GM23248 (cell line): ENCODE data around the gene C1QTNF6. TPM values are rescaled to one million over a fixed set of nuclear protein-coding genes. Genes with fewer than 3 reads are reported as not detected.

Experiments used
- DNase-seq: peaks from one replicate; pipeline ENCODE4 v3.0.0-alpha.2; 2015
- H2AFZ ChIP-seq: fragments of 200-600 bp; sonication (generic); 2 replicates; pipeline ENCODE4 v1.6.1; 2016; ENCODE audit warnings: antibody characterized with exemption
- H3F3A ChIP-seq: fragments of 200-600 bp; sonication (generic); 2 replicates; pipeline ENCODE4 v1.6.1; 2016; ENCODE audit warnings: mild to moderate bottlenecking, antibody characterized with exemption, mixed run types; ENCODE audit not compliant: insufficient read depth
- H3K27ac ChIP-seq: fragments of 200-600 bp; sonication (generic); 2 replicates; pipeline ENCODE4 v1.5.1; 2016; ENCODE audit warnings: mild to moderate bottlenecking
- H3K27me3 ChIP-seq: fragments of 200-600 bp; sonication (generic); replicated peaks from 2 replicates; pipeline ENCODE4 v1.6.1; 2016; ENCODE audit warnings: mild to moderate bottlenecking; ENCODE audit not compliant: insufficient read depth
- H3K36me3 ChIP-seq: fragments of 200-600 bp; sonication (generic); 2 replicates; pipeline ENCODE4 v1.6.1; 2016; ENCODE audit warnings: low read depth, mild to moderate bottlenecking
- H3K4me1 ChIP-seq: fragments of 200-600 bp; sonication (generic); 2 replicates; pipeline ENCODE4 v1.6.1; 2016; ENCODE audit warnings: mild to moderate bottlenecking; ENCODE audit not compliant: insufficient read depth
- H3K4me2 ChIP-seq: fragments of 200-600 bp; sonication (generic); one replicate; pipeline ENCODE4 v1.6.1; 2016; ENCODE audit warnings: mild to moderate bottlenecking; ENCODE audit not compliant: unreplicated experiment
- H3K4me3 ChIP-seq: fragments of 200-600 bp; sonication (generic); 2 replicates; pipeline ENCODE4 v1.5.1; 2016; ENCODE audit warnings: mild to moderate bottlenecking
- H3K79me2 ChIP-seq: fragments of 200-600 bp; sonication (generic); 2 replicates; pipeline ENCODE4 v1.6.1; 2016; ENCODE audit warnings: mild to moderate bottlenecking; ENCODE audit not compliant: insufficient read depth
- H3K9ac ChIP-seq: fragments of 200-600 bp; sonication (generic); 2 replicates; pipeline ENCODE4 v1.6.1; 2016; ENCODE audit warnings: mild to moderate bottlenecking
- H3K9me2 ChIP-seq: fragments of 200-600 bp; sonication (generic); 2 replicates; pipeline ENCODE4 v1.6.1; 2016; ENCODE audit warnings: mixed run types, mild to moderate bottlenecking, moderate library complexity; ENCODE audit not compliant: insufficient read depth
- H3K9me3 ChIP-seq: fragments of 200-600 bp; sonication (generic); one replicate; pipeline ENCODE4 v1.6.1; 2017; ENCODE audit warnings: low read depth
- H4K20me1 ChIP-seq: fragments of 200-600 bp; sonication (generic); 2 replicates; pipeline ENCODE4 v1.6.0; 2016; ENCODE audit not compliant: insufficient read depth
- EZH2 ChIP-seq: fragments of 200-600 bp; sonication (generic); IDR thresholded peaks from 2 replicates; pipeline ENCODE4 v1.6.1; 2018; ENCODE audit warnings: antibody characterized with exemption, mild to moderate bottlenecking; ENCODE audit not compliant: insufficient read depth, poor library complexity, severe bottlenecking
- EZH2phosphoT487 ChIP-seq: fragments of 200-600 bp; sonication (generic); IDR thresholded peaks from 2 replicates; pipeline ENCODE4 v1.6.1; 2018; ENCODE audit warnings: antibody characterized with exemption, moderate library complexity, mild to moderate bottlenecking, low read depth; ENCODE audit not compliant: insufficient read depth
- WGBS, 2 experiments: methylation state at CpG; one replicate each; pipeline ENCODE4 v1.1.6; 2015 to 2017; ENCODE audit warnings: low lambda C conversion rate in 2 of 2, low coverage in 1 of 2; ENCODE audit errors: missing lambda C conversion rate in 2 of 2; 5-methylcytosine and 5-hydroxymethylcytosine counted together
- in situ Hi-C: fragments of 300-500 bp; cut with MboI; formaldehyde crosslinking; loops from 2 replicates; pipeline ENCODE4 v1.15.0; 2020
- polyA plus RNA-seq: library from polyadenylated mRNA; unstranded; fragments of >200 nt; fragmentation: Nextera tagmentation; extraction: Ambion mirVana; gene quantifications from 2 replicates; pipeline ENCODE4 v1.2.1, GENCODE V29; 2016
- total RNA-seq: library from RNA; depleted of rRNA; stranded (reverse); fragments of >200 nt; shearing (Covaris generic); gene quantifications from 2 replicates; pipeline ENCODE4 v1.2.3, GENCODE V29; 2014

C1QTNF6 gene
- total and polyA plus RNA-seq, 2 experiments from 2014 or later = 4.0 to 8.9 TPM

GRCh38 chr22:37163096-37163489 is 25.0 kb downstream of the C1QTNF6 start:
- in situ Hi-C loops = no loop called here
- Histone ChIP-seq H3K36me3 (no peaks in the 10 kb centered on the region), H3K9me3 (no peaks in the 10 kb centered on the region), H3F3A (peaks cover under 1% of the 10 kb centered on the region), H3K4me1 (0 out of 2 replicates have a peak, but pooled peaks cover 2% of the 10 kb centered on the region), H2AFZ (no peak overlapping the region), H3K9me2 (no peaks in the 10 kb centered on the region), H3K27me3 (peaks cover 11% of the 10 kb centered on the region; the same call in 1 of the 2 replicates), H3K9ac (no peak overlapping the region), H3K27ac (no peak overlapping the region), H3K79me2 (no peaks in the 10 kb centered on the region), H4K20me1 (no peaks in the 10 kb centered on the region), H3K4me3 (no peak overlapping the region), H3K4me2 (no peak overlapping the region)
- TF ChIP-seq EZH2phosphoT487 (no peak), EZH2 (no peak)
- DNase-seq = no peak
- 57 to 68% methylated on average over 5 of the region's 5 CpGs for WGBS, 2 experiments

DNA sequence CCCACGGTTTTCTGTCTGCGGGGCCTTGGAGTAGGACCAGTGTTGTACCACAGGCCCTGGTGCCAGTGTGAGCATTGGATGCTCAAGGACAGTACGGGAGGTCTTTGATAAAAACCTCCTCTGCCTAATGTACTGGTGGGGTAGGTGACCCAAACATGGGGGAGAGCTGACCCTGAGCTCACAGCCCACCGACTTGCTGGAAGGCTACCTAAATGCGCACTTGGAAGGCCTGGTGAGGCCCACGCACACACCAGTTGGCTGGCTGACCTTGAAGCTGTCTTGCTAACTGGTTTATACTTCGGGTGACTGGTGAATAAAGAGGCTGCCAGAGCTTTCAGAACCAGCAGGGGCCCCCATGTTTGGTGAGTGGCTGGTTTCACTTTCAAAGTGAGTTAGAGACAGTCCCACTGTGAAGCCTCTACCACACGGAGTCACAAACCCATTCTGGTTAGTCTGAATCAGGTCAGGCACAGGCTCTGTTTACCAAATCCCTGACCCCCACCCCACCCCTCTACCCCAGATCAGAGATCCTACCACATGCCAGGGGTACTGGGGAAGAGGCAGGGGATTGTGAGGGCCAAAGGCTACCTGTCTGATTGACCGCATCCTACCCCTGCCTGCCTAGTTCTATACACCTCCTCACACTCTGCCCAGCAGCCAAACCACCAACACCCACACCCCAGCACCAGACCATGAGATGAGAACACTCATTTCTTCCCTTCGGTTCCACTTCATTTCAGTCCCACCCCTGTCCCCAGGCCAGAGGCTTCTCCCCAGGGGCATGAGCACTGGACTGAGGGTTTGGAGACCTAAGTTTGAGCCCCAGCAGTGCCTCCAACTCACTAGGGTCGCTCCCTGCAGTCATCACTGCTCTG is 25.6 kb downstream of the C1QTNF6 start:
- TF ChIP-seq EZH2 (no peak), EZH2phosphoT487 (no peak)
- no peak overlapping the region for H3K9ac ChIP-seq
- H3K4me1 ChIP-seq = peaks cover 9% of the 10 kb centered on the region; the same call in 1 of the 2 replicates
- H4K20me1 ChIP-seq = no peaks in the 10 kb centered on the region
- H3K27ac ChIP-seq = no peak overlapping the region
- no peaks in the 10 kb centered on the region for H3K36me3 ChIP-seq
- DNase-seq = no peak
- no peak overlapping the region for H3K4me3 ChIP-seq
- H3K9me2 ChIP-seq = no peaks in the 10 kb centered on the region
- peaks cover 7% of the 10 kb centered on the region for H3F3A ChIP-seq
- H3K27me3 ChIP-seq = peaks cover 11% of the 10 kb centered on the region; the same call in 1 of the 2 replicates
- H3K79me2 ChIP-seq = no peaks in the 10 kb centered on the region
- H3K4me2 ChIP-seq = no peak overlapping the region
- in situ Hi-C loops = no loop called here
- 57 to 59% methylated on average over 11 of the region's 11 CpGs for WGBS, 2 experiments
- H3K9me3 ChIP-seq = no peaks in the 10 kb centered on the region
- no peak overlapping the region for H2AFZ ChIP-seq

- H3F3A ChIP-seq = peaks cover 8% of the 10 kb centered on the region
- H3K4me3 ChIP-seq = no peak overlapping the region
- peak; percentile 29 for DNase-seq
- peaks cover 11% of the 10 kb centered on the region; the same call in 1 of the 2 replicates for H3K27me3 ChIP-seq
- 82 to 92% methylated on average over 2 of the region's 2 CpGs for WGBS, 2 experiments
- H3K9ac ChIP-seq = no peak overlapping the region
- H3K9me2 ChIP-seq = no peaks in the 10 kb centered on the region
- peaks cover 10% of the 10 kb centered on the region; the same call in 1 of the 2 replicates for H3K4me1 ChIP-seq
- H3K9me3 ChIP-seq = no peaks in the 10 kb centered on the region
- H4K20me1 ChIP-seq = no peaks in the 10 kb centered on the region
- H3K36me3 ChIP-seq = no peaks in the 10 kb centered on the region
- H2AFZ ChIP-seq = no peak overlapping the region
- TF ChIP-seq EZH2phosphoT487 (no peak), EZH2 (no peak)
- no peak overlapping the region for H3K4me2 ChIP-seq
- H3K79me2 ChIP-seq = no peaks in the 10 kb centered on the region
- in situ Hi-C loops = no loop called here
- H3K27ac ChIP-seq = no peak overlapping the region
These were observed 26.6 kb downstream of the C1QTNF6 start for GRCh38 chr22:37161443-37161842.

- Histone ChIP-seq H4K20me1 (no peaks in the 10 kb centered on the region), H3K36me3 (no peaks in the 10 kb centered on the region), H3K27me3 (peaks cover 11% of the 10 kb centered on the region; the same call in 1 of the 2 replicates), H3K9ac (no peak overlapping the region), H3K9me3 (no peaks in the 10 kb centered on the region), H3K4me1 (peaks cover 10% of the 10 kb centered on the region; the same call in 1 of the 2 replicates), H3K4me2 (no peak overlapping the region), H2AFZ (no peak overlapping the region), H3K9me2 (no peaks in the 10 kb centered on the region), H3K27ac (no peak overlapping the region), H3F3A (peaks cover 8% of the 10 kb centered on the region), H3K4me3 (no peak overlapping the region), H3K79me2 (no peaks in the 10 kb centered on the region)
- WGBS, 2 experiments = 45 to 47% methylated on average over 6 of the region's 6 CpGs
- in situ Hi-C loops = no loop called here
- TF ChIP-seq EZH2 = no peak
- no peak for TF ChIP-seq EZH2phosphoT487
- DNase-seq = no peak
These were observed 28.0 kb downstream of the C1QTNF6 start for GRCh38 chr22:37160027-37160426.
